ENCODE results near the gene FGF21. TPM values are rescaled to one million over a fixed set of nuclear protein-coding genes. Genes with fewer than 3 reads are reported as not detected.

Gene FGF21
- total RNA-seq, 1 donor from 2014 or later = not detected

DNA sequence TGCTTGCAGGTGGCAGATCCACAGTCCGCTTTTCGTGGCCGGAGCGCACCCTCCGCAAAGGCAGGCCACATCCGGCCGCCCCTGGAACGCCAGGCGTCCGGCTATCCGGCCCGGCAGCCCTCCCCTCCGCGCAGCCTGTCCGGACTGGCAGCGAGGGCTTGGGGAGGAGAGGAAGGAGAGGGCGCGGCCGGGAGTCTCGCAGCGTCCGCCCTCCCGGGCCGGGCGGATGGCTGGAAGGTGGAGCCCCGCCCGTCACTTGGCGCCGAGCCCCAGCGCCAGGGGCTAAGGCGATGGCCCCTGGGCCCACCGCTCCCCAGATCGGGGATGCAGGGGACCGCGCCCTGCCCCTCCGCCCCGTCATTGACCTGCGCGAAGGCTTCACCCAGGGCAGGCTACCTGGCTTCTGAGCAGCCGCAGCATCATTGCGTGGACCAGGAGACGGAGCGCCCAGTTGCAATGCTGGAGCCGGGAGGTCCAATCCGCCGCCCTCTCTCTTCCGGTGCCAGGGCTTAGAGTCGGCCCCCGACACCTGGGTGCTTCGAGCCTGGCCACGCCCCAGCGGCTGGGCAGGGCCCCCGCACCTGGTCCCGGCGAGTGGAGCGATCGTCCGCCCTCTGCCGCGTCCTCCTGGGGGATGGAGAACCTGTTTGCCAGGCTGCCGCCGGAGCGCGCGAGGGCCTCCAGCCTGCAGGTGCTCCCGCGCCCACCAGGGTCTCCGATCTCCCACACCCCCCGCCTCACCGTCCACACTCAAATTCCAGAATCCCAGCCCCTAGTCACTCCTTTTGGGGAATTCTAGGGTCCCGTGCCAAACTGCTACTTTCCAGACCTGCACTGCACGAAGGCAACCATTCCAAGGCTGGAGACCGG lies 2.6 kb upstream of the FGF21 start, which contains the start of gene FUT1:
Gene FUT1 (minus strand): TSS at position 146 of the 870 bp plus-strand sequence. CDS start 1,360 bp downstream, outside the sequence.
- H3K9me3 Mint-ChIP-seq = no peaks in the 10 kb centered on the region
- H3K4me3 Mint-ChIP-seq = peak within 1 kb of the TSS; percentile 65
- peaks cover 2% of the 10 kb centered on the region for H3K36me3 Mint-ChIP-seq (ENCODE audit: low read depth)
- peaks cover 52% of the 10 kb centered on the region for H3K27me3 Mint-ChIP-seq (ENCODE audit: low read depth)
- no peak for DNase-seq (ENCODE audit: low read depth, low spot score)
- peaks cover 17% of the 10 kb centered on the region for H3K4me1 Mint-ChIP-seq
- peak; percentile 57 for TF ChIP-seq CTCF (conservative IDR thresholded peaks at IDR 0.05)
- no peak within 1 kb of the TSS for H3K27ac Mint-ChIP-seq (ENCODE audit: unreplicated experiment)

- peaks cover 49% of the 10 kb centered on the region for H3K27me3 Mint-ChIP-seq (ENCODE audit: low read depth)
- H3K4me3 Mint-ChIP-seq = no peak overlapping the region
- no peaks in the 10 kb centered on the region for H3K9me3 Mint-ChIP-seq
- DNase-seq (ENCODE audit: low read depth, low spot score) = no peak
- H3K27ac Mint-ChIP-seq (ENCODE audit: unreplicated experiment) = no peak overlapping the region
- TF ChIP-seq CTCF (conservative IDR thresholded peaks at IDR 0.05) = no peak
- H3K4me1 Mint-ChIP-seq = peaks cover 17% of the 10 kb centered on the region
- H3K36me3 Mint-ChIP-seq (ENCODE audit: low read depth) = peaks cover 2% of the 10 kb centered on the region
These were observed 463 bp downstream of the FGF21 start for GRCh38 chr19:48755787-48756186.

- no peak overlapping the region for H3K27ac Mint-ChIP-seq (ENCODE audit: unreplicated experiment)
- TF ChIP-seq CTCF (conservative IDR thresholded peaks at IDR 0.05) = no peak
- H3K4me1 Mint-ChIP-seq = peaks cover 17% of the 10 kb centered on the region
- DNase-seq (ENCODE audit: low read depth, low spot score) = no peak
- H3K4me3 Mint-ChIP-seq = no peak overlapping the region
- H3K9me3 Mint-ChIP-seq = no peaks in the 10 kb centered on the region
- peaks cover 48% of the 10 kb centered on the region for H3K27me3 Mint-ChIP-seq (ENCODE audit: low read depth)
- H3K36me3 Mint-ChIP-seq (ENCODE audit: low read depth) = peaks cover 2% of the 10 kb centered on the region
These were observed 888 bp downstream of the FGF21 start for GRCh38 chr19:48756212-48756611.

GRCh38 chr19:48756686-48757085 lies 1.4 kb downstream of the FGF21 start:
- DNase-seq (ENCODE audit: low read depth, low spot score) = no peak
- no peak for TF ChIP-seq CTCF (conservative IDR thresholded peaks at IDR 0.05)
- H3K36me3 Mint-ChIP-seq (ENCODE audit: low read depth) = peaks cover 2% of the 10 kb centered on the region
- no peak overlapping the region for H3K27ac Mint-ChIP-seq (ENCODE audit: unreplicated experiment)
- peaks cover 47% of the 10 kb centered on the region for H3K27me3 Mint-ChIP-seq (ENCODE audit: low read depth)
- H3K4me1 Mint-ChIP-seq = peaks cover 17% of the 10 kb centered on the region
- no peaks in the 10 kb centered on the region for H3K9me3 Mint-ChIP-seq
- H3K4me3 Mint-ChIP-seq = no peak overlapping the region

DNA sequence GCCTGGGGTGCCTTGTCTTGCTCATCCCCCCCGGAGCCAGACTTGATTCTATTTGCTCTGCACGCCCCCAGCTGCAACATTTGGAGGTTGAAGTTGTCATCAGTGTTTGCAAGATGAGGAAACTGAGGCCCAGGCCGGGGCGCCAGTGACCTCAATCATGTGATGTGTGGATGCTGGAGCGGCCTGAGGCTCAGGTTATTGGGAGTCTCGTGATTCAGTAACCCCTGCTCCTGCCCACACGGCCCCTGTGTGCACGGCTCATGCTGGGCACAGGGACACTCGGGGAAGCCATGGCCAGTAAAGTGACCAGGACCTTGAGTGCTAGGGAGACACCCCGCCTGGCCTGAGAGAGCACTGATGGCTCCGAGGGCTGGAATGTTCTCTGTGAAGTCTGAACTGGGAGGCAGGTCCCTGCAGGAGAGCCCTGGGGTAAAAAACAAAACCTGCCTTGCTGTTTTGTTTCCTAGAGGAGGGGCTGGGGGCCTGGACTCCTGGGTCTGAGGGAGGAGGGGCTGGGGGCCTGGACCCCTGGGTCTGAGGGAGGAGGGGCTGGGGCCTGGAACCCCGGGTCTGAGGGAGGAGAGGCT lies 1.9 kb downstream of the FGF21 start:
- no peak for DNase-seq (ENCODE audit: low read depth, low spot score)
- Mint-ChIP-seq H3K27ac (ENCODE audit: unreplicated experiment) (no peak overlapping the region), H3K4me1 (peaks cover 14% of the 10 kb centered on the region), H3K4me3 (no peak overlapping the region), H3K27me3 (ENCODE audit: low read depth) (peaks cover 42% of the 10 kb centered on the region), H3K36me3 (ENCODE audit: low read depth) (peaks cover 2% of the 10 kb centered on the region), H3K9me3 (no peaks in the 10 kb centered on the region)
- TF ChIP-seq CTCF (conservative IDR thresholded peaks at IDR 0.05) = no peak

All from neural crest cell (in vitro differentiated cells).